Measurements from ENCODE around the gene XYLT1. TPM values are rescaled to one million over a fixed set of nuclear protein-coding genes. Genes with fewer than 3 reads are reported as not detected.
A peak's percentile ranks its signal among the peaks of the same experiment; 100 is the strongest.

Gene XYLT1
- total and polyA plus RNA-seq, 3 experiments from 2014 or later = 1.4 to 9.1 (median 6.8) TPM

DNA sequence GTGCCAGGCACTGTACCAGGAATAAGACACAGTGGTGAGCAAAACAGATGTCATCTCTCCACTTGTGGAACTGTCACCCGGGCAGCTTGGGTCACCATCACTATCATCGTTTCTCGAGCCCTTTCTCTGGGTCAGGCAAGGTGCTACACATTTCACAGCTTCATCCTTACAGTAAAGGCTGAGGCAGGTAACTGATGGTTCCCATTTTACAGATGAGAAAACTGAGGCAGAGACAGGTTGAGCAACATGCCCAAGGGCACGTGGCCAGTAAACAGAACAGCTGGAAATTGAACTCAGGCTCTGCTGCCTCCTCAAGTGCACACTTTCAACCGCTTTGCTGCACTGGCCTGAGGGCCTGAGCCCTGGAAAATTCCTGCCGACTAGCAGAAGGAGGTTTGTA, 294.6 kb downstream of the XYLT1 start:
- H3K9me3 ChIP-seq (ENCODE audit: low read length) = no peaks in the 10 kb centered on the region
- ChIA-PET CTCF (no interaction called here), POLR2A (no interaction called here)
- H3K27me3 ChIP-seq (ENCODE audit: insufficient read depth, low read length, poor library complexity, severe bottlenecking) = no peaks in the 10 kb centered on the region
- no peak for DNase-seq
- Mint-ChIP-seq H3K9me3 (no peaks in the 10 kb centered on the region), H3K36me3 (peaks cover 8 to 33% (median 25%) of the 10 kb centered on the region in 3 donors), H3K27me3 (no peaks in the 10 kb centered on the region), H3K4me3 (no peak overlapping the region), H3K27ac (no peak overlapping the region), H3K4me1 (peaks cover 12 to 23% (median 21%) of the 10 kb centered on the region in 3 donors)
- H3K36me3 ChIP-seq (ENCODE audit: insufficient read depth, low read length) = no peaks in the 10 kb centered on the region
- H3K27ac ChIP-seq (ENCODE audit: low read depth, low read length) = no peak overlapping the region
- H3K4me3 ChIP-seq (ENCODE audit: low read length) = no peak overlapping the region
- H3K4me1 ChIP-seq (ENCODE audit: insufficient read depth, low read length) = no peaks in the 10 kb centered on the region

DNA sequence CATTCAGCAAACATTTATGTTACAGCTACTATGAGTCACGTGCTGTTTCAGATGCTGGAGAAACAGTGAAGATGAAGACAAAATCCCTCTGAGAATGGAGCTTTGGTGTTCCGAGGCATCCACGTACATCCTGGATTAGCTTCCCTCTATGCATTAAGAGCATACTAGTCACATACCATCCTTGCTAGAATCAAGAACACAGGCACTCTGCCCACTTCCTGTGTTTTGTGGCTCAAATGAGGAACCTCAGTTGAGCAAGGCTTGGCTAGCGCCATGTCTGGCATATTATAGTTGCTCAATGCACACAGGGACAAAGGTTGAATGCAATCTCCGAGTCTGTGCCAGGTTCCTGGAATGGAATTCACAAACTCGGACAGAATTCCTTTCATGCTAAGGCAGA, 297.5 kb downstream of the XYLT1 start:
- no peak overlapping the region for H3K27ac Mint-ChIP-seq
- no peak overlapping the region for H3K27ac ChIP-seq (ENCODE audit: low read depth, low read length)
- H3K4me1 ChIP-seq (ENCODE audit: insufficient read depth, low read length) = no peaks in the 10 kb centered on the region
- ChIA-PET POLR2A (no interaction called here), CTCF (no interaction called here)
- no peaks in the 10 kb centered on the region for H3K27me3 ChIP-seq (ENCODE audit: insufficient read depth, low read length, poor library complexity, severe bottlenecking)
- H3K9me3 Mint-ChIP-seq = no peaks in the 10 kb centered on the region
- no peak for DNase-seq
- H3K27me3 Mint-ChIP-seq = no peaks in the 10 kb centered on the region
- H3K4me1 Mint-ChIP-seq = peaks cover 12 to 23% (median 21%) of the 10 kb centered on the region in 3 donors
- H3K4me3 Mint-ChIP-seq = no peak overlapping the region
- H3K9me3 ChIP-seq (ENCODE audit: low read length) = no peaks in the 10 kb centered on the region
- H3K36me3 ChIP-seq (ENCODE audit: insufficient read depth, low read length) = no peaks in the 10 kb centered on the region
- peaks cover 12 to 31% (median 21%) of the 10 kb centered on the region in 3 donors for H3K36me3 Mint-ChIP-seq
- H3K4me3 ChIP-seq (ENCODE audit: low read length) = no peak overlapping the region

DNA sequence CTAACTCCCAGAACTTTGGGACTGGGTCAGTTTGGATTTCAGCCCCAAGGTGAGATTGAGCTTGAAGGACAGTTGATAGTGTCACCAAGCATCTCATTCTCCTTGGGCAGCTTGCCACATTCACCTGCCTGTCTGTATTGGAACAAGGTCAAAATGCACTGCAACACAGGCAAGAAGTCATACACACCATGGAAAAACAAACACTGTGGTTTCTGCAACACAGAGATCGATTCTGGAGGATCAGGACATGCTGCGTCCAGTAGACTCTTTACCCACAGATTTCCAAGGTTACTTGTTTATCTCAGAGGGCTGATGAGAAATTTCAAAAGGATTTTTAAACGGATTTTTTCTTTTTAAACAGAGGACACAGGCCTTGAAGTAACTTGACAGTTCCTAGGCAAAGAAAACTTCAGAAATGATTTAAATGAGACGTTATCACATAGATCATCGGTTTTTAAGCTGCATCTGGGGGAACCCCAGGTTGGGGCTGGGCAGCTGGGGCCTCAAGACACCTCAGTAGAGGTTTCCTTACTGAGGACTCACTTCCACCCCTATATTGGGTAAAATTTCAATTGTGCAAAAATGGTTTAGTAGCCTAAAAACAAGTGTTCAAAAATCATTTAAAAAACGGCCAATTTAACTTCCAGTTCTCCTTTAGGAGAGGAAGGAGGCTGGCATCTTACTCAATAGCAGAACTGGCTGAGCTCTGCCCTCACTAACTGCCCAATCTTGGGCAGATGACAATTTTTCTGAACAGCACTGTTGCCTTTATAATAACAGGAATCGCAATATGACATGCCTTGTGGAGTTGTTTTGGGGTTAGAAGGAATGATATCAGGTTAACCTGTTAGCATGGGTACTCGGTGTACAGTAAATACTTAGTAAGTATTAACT, 299.3 kb downstream of the XYLT1 start:
- H3K9me3 ChIP-seq (ENCODE audit: low read length) = no peaks in the 10 kb centered on the region
- Mint-ChIP-seq H3K27me3 (no peaks in the 10 kb centered on the region), H3K4me3 (no peak overlapping the region), H3K9me3 (no peaks in the 10 kb centered on the region), H3K4me1 (peaks cover 12 to 21% (median 18%) of the 10 kb centered on the region in 3 donors), H3K27ac (no peak overlapping the region), H3K36me3 (peaks cover 7 to 29% (median 18%) of the 10 kb centered on the region in 3 donors)
- ChIA-PET CTCF (interaction anchor here (0.7 kb wide), 1 partner anchor 23 kb away, joined by 3 read pairs; no protein-coding TSS in a partner anchor), POLR2A (no interaction called here)
- DNase-seq = no peak
- no peak overlapping the region for H3K4me3 ChIP-seq (ENCODE audit: low read length)
- H3K4me1 ChIP-seq (ENCODE audit: insufficient read depth, low read length) = no peaks in the 10 kb centered on the region
- H3K27ac ChIP-seq (ENCODE audit: low read depth, low read length) = no peak overlapping the region
- H3K36me3 ChIP-seq (ENCODE audit: insufficient read depth, low read length) = no peaks in the 10 kb centered on the region
- no peaks in the 10 kb centered on the region for H3K27me3 ChIP-seq (ENCODE audit: insufficient read depth, low read length, poor library complexity, severe bottlenecking)

DNA sequence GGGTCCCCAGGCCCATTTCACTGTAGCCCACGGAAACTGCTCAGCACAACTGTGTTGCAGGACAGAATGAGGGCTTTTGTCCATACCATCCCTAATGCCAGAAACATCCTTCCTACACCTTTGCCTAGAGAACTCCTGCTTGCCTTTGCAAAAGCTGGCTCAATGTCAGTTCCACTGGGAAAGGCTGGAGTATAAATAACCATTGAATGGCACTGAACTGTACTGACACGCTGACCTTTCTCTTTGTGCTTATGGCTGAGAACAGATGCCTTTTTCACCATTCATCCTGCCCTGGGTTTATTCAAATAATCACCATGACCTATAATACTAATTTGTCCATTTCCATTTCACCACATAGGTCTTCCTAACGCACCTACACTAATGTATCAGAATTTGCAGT, 300.3 kb downstream of the XYLT1 start:
- CTCF ChIA-PET = no interaction called here

DNA sequence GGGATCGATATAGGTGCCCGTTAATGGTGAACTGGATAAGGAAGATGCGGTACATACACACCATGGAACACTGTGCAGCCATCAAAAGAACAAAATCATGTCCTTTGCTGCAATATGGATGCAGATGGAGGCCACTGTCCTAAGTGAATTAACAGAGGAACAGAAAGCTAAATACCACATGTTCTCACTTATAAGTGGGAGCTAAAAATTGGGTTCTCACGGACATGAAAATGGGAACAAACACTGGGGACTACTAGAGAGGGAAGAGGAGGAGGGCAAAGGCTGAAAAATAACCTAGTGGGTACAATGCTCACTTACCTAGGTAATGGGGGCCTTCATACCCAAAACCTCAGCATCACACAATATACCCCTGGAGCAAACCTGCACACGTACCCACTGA, 302.6 kb downstream of the XYLT1 start:
- Histone ChIP-seq H3K4me3 (ENCODE audit: low read length) (no peak overlapping the region), H3K9me3 (ENCODE audit: low read length) (no peaks in the 10 kb centered on the region), H3K4me1 (ENCODE audit: insufficient read depth, low read length) (no peaks in the 10 kb centered on the region), H3K27ac (ENCODE audit: low read depth, low read length) (no peak overlapping the region), H3K36me3 (ENCODE audit: insufficient read depth, low read length) (no peaks in the 10 kb centered on the region), H3K27me3 (ENCODE audit: insufficient read depth, low read length, poor library complexity, severe bottlenecking) (no peaks in the 10 kb centered on the region)
- Mint-ChIP-seq H3K4me3 (no peak overlapping the region), H3K36me3 (peaks cover 4 to 22% (median 21%) of the 10 kb centered on the region in 3 donors), H3K27ac (no peak overlapping the region), H3K9me3 (no peaks in the 10 kb centered on the region), H3K27me3 (no peaks in the 10 kb centered on the region), H3K4me1 (peaks cover 4 to 9% (median 5%) of the 10 kb centered on the region in 3 donors)
- DNase-seq = no peak
- CTCF ChIA-PET = no interaction called here
- POLR2A ChIA-PET = no interaction called here

More for the DNA sequence above, 300.3 kb downstream of the XYLT1 start:
- H3K9me3 Mint-ChIP-seq = no peaks in the 10 kb centered on the region
- H3K4me3 Mint-ChIP-seq = no peak overlapping the region
- no peak overlapping the region for H3K4me3 ChIP-seq (ENCODE audit: low read length)
- no peak overlapping the region for H3K27ac ChIP-seq (ENCODE audit: low read depth, low read length)
- no peaks in the 10 kb centered on the region for H3K9me3 ChIP-seq (ENCODE audit: low read length)
- no peak for DNase-seq
- no peaks in the 10 kb centered on the region for H3K27me3 ChIP-seq (ENCODE audit: insufficient read depth, low read length, poor library complexity, severe bottlenecking)
- POLR2A ChIA-PET = no interaction called here
- H3K27ac Mint-ChIP-seq = no peak overlapping the region
- H3K27me3 Mint-ChIP-seq = no peaks in the 10 kb centered on the region
- peaks cover 4 to 24% (median 21%) of the 10 kb centered on the region in 3 donors for H3K36me3 Mint-ChIP-seq
- H3K4me1 Mint-ChIP-seq = peaks cover 12 to 21% (median 18%) of the 10 kb centered on the region in 3 donors
- H3K4me1 ChIP-seq (ENCODE audit: insufficient read depth, low read length) = no peaks in the 10 kb centered on the region
- H3K36me3 ChIP-seq (ENCODE audit: insufficient read depth, low read length) = no peaks in the 10 kb centered on the region

DNA sequence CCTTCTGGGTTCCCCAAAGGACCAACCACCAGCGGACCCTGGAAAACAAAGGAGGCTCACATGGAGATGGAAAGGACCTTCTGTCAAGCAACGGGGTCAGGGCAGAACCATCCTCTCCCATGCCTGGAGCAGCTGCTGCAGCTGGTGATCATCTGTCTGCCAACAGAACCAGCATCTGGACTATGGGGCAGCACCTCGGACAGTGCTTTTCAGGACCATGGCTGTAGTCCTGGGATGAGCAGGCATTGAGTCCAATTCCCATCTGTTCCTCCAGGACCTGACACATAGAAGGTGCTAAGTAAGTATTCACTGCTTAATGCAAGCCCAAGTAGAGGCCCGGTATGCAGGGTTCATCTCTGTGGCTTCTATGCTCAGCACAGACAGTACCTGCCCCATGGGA, 304.7 kb downstream of the XYLT1 start:
- H3K4me3 ChIP-seq (ENCODE audit: low read length) = no peak overlapping the region
- Mint-ChIP-seq H3K9me3 (no peaks in the 10 kb centered on the region), H3K4me3 (no peak overlapping the region), H3K27me3 (no peaks in the 10 kb centered on the region), H3K36me3 (peaks cover 4 to 26% (median 18%) of the 10 kb centered on the region in 3 donors), H3K4me1 (no peaks in the 10 kb centered on the region), H3K27ac (no peak overlapping the region)
- no peaks in the 10 kb centered on the region for H3K9me3 ChIP-seq (ENCODE audit: low read length)
- CTCF ChIA-PET = no interaction called here
- POLR2A ChIA-PET = no interaction called here
- no peak overlapping the region for H3K27ac ChIP-seq (ENCODE audit: low read depth, low read length)
- DNase-seq = no peak
- no peaks in the 10 kb centered on the region for H3K27me3 ChIP-seq (ENCODE audit: insufficient read depth, low read length, poor library complexity, severe bottlenecking)
- H3K4me1 ChIP-seq (ENCODE audit: insufficient read depth, low read length) = no peaks in the 10 kb centered on the region
- no peaks in the 10 kb centered on the region for H3K36me3 ChIP-seq (ENCODE audit: insufficient read depth, low read length)

DNA sequence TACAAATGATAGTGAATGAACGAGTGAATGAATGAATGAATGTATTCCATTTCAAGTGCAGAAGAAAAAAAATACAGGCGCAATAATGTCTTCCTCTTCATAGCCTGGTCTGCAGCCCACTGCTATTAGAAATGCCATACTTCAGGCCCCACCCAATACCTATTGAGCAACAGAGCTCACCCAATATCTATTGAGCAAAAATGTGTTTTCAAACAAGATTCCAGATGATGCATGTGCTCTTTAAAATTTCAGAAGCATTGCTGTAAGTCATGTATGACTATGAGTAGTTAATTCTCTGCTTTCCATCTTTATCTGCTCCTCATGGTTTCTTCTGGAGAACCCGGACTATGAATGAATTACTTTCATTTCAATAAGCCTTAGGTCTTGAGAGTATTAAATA, 308.2 kb downstream of the XYLT1 start:
- Mint-ChIP-seq H3K36me3 (peaks cover 4 to 40% (median 18%) of the 10 kb centered on the region in 3 donors), H3K27ac (peak overlapping the region in 1 of 8 donors; percentile 42), H3K4me3 (no peak overlapping the region), H3K9me3 (no peaks in the 10 kb centered on the region), H3K4me1 (peaks cover 0 to 2% (median 0%) of the 10 kb centered on the region in 3 donors), H3K27me3 (no peaks in the 10 kb centered on the region)
- no peak overlapping the region for H3K4me3 ChIP-seq (ENCODE audit: low read length)
- no peaks in the 10 kb centered on the region for H3K4me1 ChIP-seq (ENCODE audit: insufficient read depth, low read length)
- H3K9me3 ChIP-seq (ENCODE audit: low read length) = no peaks in the 10 kb centered on the region
- DNase-seq = no peak
- no peaks in the 10 kb centered on the region for H3K27me3 ChIP-seq (ENCODE audit: insufficient read depth, low read length, poor library complexity, severe bottlenecking)
- no peaks in the 10 kb centered on the region for H3K36me3 ChIP-seq (ENCODE audit: insufficient read depth, low read length)
- H3K27ac ChIP-seq (ENCODE audit: low read depth, low read length) = no peak overlapping the region
- ChIA-PET CTCF (no interaction called here), POLR2A (no interaction called here)

DNA sequence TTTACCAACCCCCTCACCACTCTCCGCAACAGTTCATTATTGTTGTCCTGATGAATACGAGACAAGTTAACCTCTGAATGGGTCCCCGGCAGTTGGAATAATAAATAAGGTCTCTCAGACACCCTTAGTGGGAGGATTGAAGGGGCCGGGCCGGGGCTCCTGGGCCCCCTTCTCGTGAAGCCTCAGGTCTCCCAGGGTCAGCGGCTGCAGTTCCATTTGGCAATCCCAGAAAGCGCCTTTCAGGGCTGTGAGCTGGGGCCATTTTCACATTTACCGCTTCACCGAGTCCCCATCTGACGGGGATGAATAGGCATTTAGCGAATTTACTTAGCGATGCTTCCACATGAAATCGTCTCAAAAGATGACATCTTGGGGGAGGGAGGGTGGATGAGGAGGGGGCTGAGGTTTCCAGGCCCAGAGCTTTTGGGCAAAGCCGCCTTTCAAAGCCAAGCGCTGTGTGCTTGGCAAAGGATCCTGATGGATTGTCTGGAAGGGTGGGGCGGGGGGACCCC, 309.8 kb downstream of the XYLT1 start:
- H3K4me3 ChIP-seq (ENCODE audit: low read length) = no peak overlapping the region
- no peaks in the 10 kb centered on the region for H3K4me1 ChIP-seq (ENCODE audit: insufficient read depth, low read length)
- Mint-ChIP-seq H3K36me3 (peaks cover 4 to 47% (median 24%) of the 10 kb centered on the region in 3 donors), H3K27me3 (no peaks in the 10 kb centered on the region), H3K9me3 (no peaks in the 10 kb centered on the region), H3K27ac (no peak overlapping the region), H3K4me1 (peaks cover 0 to 2% (median 0%) of the 10 kb centered on the region in 3 donors), H3K4me3 (no peak overlapping the region)
- CTCF ChIA-PET = no interaction called here
- H3K27me3 ChIP-seq (ENCODE audit: insufficient read depth, low read length, poor library complexity, severe bottlenecking) = no peaks in the 10 kb centered on the region
- H3K9me3 ChIP-seq (ENCODE audit: low read length) = no peaks in the 10 kb centered on the region
- POLR2A ChIA-PET = no interaction called here
- H3K36me3 ChIP-seq (ENCODE audit: insufficient read depth, low read length) = no peaks in the 10 kb centered on the region
- H3K27ac ChIP-seq (ENCODE audit: low read depth, low read length) = no peak overlapping the region
- no peak for DNase-seq

All from CD8-positive, alpha-beta memory T cell (primary cell).